GM08714 (cell line): ENCODE measurements around the gene FBXW7.

Experiments used
- H3K4me3 ChIP-seq: fragments of 200-500 bp; sonication (Bioruptor generic); 2 replicates; pipeline ENCODE4 v1.5.1; 2014; ENCODE audit warnings: mild to moderate bottlenecking, low read length, inconsistent platforms
- ZNF274 ChIP-seq: IDR thresholded peaks from 2 replicates; pipeline ENCODE4 v1.6.1; 2012; ENCODE audit warnings: mild to moderate bottlenecking, low read depth, low read length

The FBXW7 gene

GRCh38 chr4:152385551-152385950 lies 150.3 kb downstream of the FBXW7 start:
- TF ChIP-seq ZNF274, result no peak
- no peak overlapping the region for H3K4me3 ChIP-seq

- no peak overlapping the region for H3K4me3 ChIP-seq
- no peak for TF ChIP-seq ZNF274
Measured at GRCh38 chr4:152382057-152382785, 153.7 kb downstream of the FBXW7 start.

- H3K4me3 ChIP-seq, result no peak overlapping the region
- no peak for TF ChIP-seq ZNF274
Measured at GRCh38 chr4:152380919-152381318, 155.0 kb downstream of the FBXW7 start.

- H3K4me3 ChIP-seq, result no peak overlapping the region
- TF ChIP-seq ZNF274, result no peak
Measured at GRCh38 chr4:152380185-152380584, 155.7 kb downstream of the FBXW7 start.

- H3K4me3 ChIP-seq, result no peak overlapping the region
- no peak for TF ChIP-seq ZNF274
Measured at GRCh38 chr4:152374606-152375285, 161.1 kb downstream of the FBXW7 start.

- no peak overlapping the region for H3K4me3 ChIP-seq
- TF ChIP-seq ZNF274, result no peak
Measured at GRCh38 chr4:152374153-152374552, 161.7 kb downstream of the FBXW7 start.

- no peak overlapping the region for H3K4me3 ChIP-seq
- no peak for TF ChIP-seq ZNF274
Measured at GRCh38 chr4:152372444-152372843, 163.4 kb downstream of the FBXW7 start.

GRCh38 chr4:152369902-152370295 lies 166.0 kb downstream of the FBXW7 start:
- no peak overlapping the region for H3K4me3 ChIP-seq
- no peak for TF ChIP-seq ZNF274

GRCh38 chr4:152369203-152369901 lies 166.5 kb downstream of the FBXW7 start:
- no peak overlapping the region for H3K4me3 ChIP-seq
- no peak for TF ChIP-seq ZNF274

- no peak overlapping the region for H3K4me3 ChIP-seq
- TF ChIP-seq ZNF274, result no peak
Measured at GRCh38 chr4:152368001-152368400, 167.9 kb downstream of the FBXW7 start.

- no peak for TF ChIP-seq ZNF274
- H3K4me3 ChIP-seq, result no peak overlapping the region
Measured at GRCh38 chr4:152364883-152365282, 171.0 kb downstream of the FBXW7 start.

GRCh38 chr4:152364383-152364782 lies 171.5 kb downstream of the FBXW7 start:
- TF ChIP-seq ZNF274, result no peak
- no peak overlapping the region for H3K4me3 ChIP-seq

GRCh38 chr4:152363904-152364303 lies 172.0 kb downstream of the FBXW7 start:
- H3K4me3 ChIP-seq, result no peak overlapping the region
- no peak for TF ChIP-seq ZNF274

- no peak overlapping the region for H3K4me3 ChIP-seq
- TF ChIP-seq ZNF274, result no peak
Measured at GRCh38 chr4:152363086-152363485, 172.8 kb downstream of the FBXW7 start.

GRCh38 chr4:152360045-152360410 lies 175.9 kb downstream of the FBXW7 start:
- H3K4me3 ChIP-seq, result no peak overlapping the region
- no peak for TF ChIP-seq ZNF274
